OCI-LY7 (cell line): Measurements from ENCODE around the gene S1PR5. TPM values are rescaled to one million over a fixed set of nuclear protein-coding genes. Genes with fewer than 3 reads are reported as not detected.
A peak's percentile ranks its signal among the peaks of the same experiment; 100 is the strongest.
"Not testable (repeated sequence)": the region's sequence is repeated elsewhere in the genome, so short reads cannot be mapped to it uniquely, and the experiment has no call there.

ENCODE experiments used
- BruUV-seq: library from RNA; stranded (reverse); fragments of 400-500 nt; replicated peaks from 2 replicates; lab custom pipeline; 2021; lab: Mats Ljungman, UMichigan
- CTCF ChIA-PET: fragments of 300-600 bp; sonication (Branson Sonifier 250); formaldehyde crosslinking; loops from one replicate; lab custom pipeline; 2022; ENCODE audit warnings: antibody characterized with exemption; ENCODE audit not compliant: unreplicated experiment; lab: Charles Lee
- POLR2A ChIA-PET: fragments of 300-600 bp; sonication (Branson Sonifier 250); formaldehyde crosslinking; loops from one replicate; lab custom pipeline; 2022; ENCODE audit warnings: antibody characterized with exemption; lab: Charles Lee
- DNase-seq: peaks from one replicate; pipeline ENCODE4 v3.0.0-alpha.2; 2015; ENCODE audit warnings: low spot score
- H2AFZ ChIP-seq: fragments of 200-600 bp; sonication (generic), shearing (Covaris generic); 2 replicates; pipeline ENCODE4 v1.6.1; 2014; ENCODE audit warnings: mild to moderate bottlenecking, antibody characterized with exemption, low read length, moderate library complexity
- H3K27ac ChIP-seq: fragments of 200-600 bp; sonication (generic); 2 replicates; pipeline ENCODE4 v1.5.1; 2014; ENCODE audit warnings: mixed run types, low read depth, mild to moderate bottlenecking, moderate library complexity, low read length, inconsistent platforms; ENCODE audit not compliant: poor library complexity, severe bottlenecking
- H3K36me3 ChIP-seq: fragments of 200-600 bp; sonication (generic); 2 replicates; pipeline ENCODE4 v1.6.1; 2014; ENCODE audit warnings: mild to moderate bottlenecking, antibody characterized with exemption, low read length, moderate library complexity, mixed read lengths; ENCODE audit not compliant: insufficient read depth
- H3K4me1 ChIP-seq: fragments of 200-600 bp; sonication (generic); 2 replicates; pipeline ENCODE4 v1.5.1; 2014; ENCODE audit warnings: mild to moderate bottlenecking, low read length; ENCODE audit not compliant: insufficient read depth, poor library complexity, severe bottlenecking
- H3K4me2 ChIP-seq: fragments of 200-600 bp; sonication (generic); 2 replicates; pipeline ENCODE4 v1.6.1; 2014; ENCODE audit warnings: mild to moderate bottlenecking, low read length
- H3K4me3 ChIP-seq: fragments of 200-600 bp; sonication (generic); 2 replicates; pipeline ENCODE4 v1.5.1; 2014; ENCODE audit warnings: mild to moderate bottlenecking, low read depth, low read length; ENCODE audit not compliant: poor library complexity, severe bottlenecking
- H3K79me2 ChIP-seq: fragments of 200-600 bp; sonication (generic); 2 replicates; pipeline ENCODE4 v1.6.1; 2016; ENCODE audit warnings: low read depth, mild to moderate bottlenecking, low read length, moderate library complexity, mixed read lengths; ENCODE audit not compliant: insufficient read depth
- H3K9me2 ChIP-seq: fragments of 200-600 bp; sonication (generic); 2 replicates; pipeline ENCODE4 v1.6.1; 2016; ENCODE audit warnings: mild to moderate bottlenecking, low read length, mixed read lengths; ENCODE audit not compliant: insufficient read depth
- H3K9me3 ChIP-seq: fragments of 200-600 bp; sonication (generic); 2 replicates; pipeline ENCODE4 v1.6.1; 2014; ENCODE audit warnings: mild to moderate bottlenecking, mixed run types, low read length, mixed read lengths
- H4K20me1 ChIP-seq: fragments of 200-600 bp; sonication (generic); 2 replicates; pipeline ENCODE4 v1.6.1; 2014; ENCODE audit warnings: mild to moderate bottlenecking, antibody characterized with exemption, low read length, moderate library complexity, mixed read lengths; ENCODE audit not compliant: insufficient read depth
- EZH2phosphoT487 ChIP-seq: fragments of 200-600 bp; sonication (generic); IDR thresholded peaks from 2 replicates; pipeline ENCODE4 v1.6.1; 2018; ENCODE audit warnings: low read depth, borderline replicate concordance, mild to moderate bottlenecking, mixed run types, antibody characterized with exemption, low read length, moderate library complexity, mixed read lengths
- intact Hi-C: fragments of 100-400 bp; cut with micrococcal nuclease; formaldehyde crosslinking; loops from one replicate; pipeline ENCODE4 v1.10.0; 2022; ENCODE audit not compliant: unreplicated experiment
- total RNA-seq, 2 experiments: library from RNA; depleted of rRNA in 1 of 2; stranded (reverse); fragments of >200 nt in 1 of 2; shearing (Covaris generic) in 1 of 2; gene quantifications; 2 replicates each; pipeline ENCODE4 v1.2.3, GENCODE V29; 2014 to 2022
- TF ChIP-seq, protein P1 (sequence below): fragments of 200-600 bp; sonication (generic); conservative IDR thresholded peaks from 2 replicates; pipeline ENCODE4 v1.5.1; 2014; ENCODE audit warnings: mild to moderate bottlenecking, antibody characterized with exemption, low read length, moderate library complexity, mixed read lengths

S1PR5 gene
- total RNA-seq, 2 experiments from 2014 or later = not detected

DNA sequence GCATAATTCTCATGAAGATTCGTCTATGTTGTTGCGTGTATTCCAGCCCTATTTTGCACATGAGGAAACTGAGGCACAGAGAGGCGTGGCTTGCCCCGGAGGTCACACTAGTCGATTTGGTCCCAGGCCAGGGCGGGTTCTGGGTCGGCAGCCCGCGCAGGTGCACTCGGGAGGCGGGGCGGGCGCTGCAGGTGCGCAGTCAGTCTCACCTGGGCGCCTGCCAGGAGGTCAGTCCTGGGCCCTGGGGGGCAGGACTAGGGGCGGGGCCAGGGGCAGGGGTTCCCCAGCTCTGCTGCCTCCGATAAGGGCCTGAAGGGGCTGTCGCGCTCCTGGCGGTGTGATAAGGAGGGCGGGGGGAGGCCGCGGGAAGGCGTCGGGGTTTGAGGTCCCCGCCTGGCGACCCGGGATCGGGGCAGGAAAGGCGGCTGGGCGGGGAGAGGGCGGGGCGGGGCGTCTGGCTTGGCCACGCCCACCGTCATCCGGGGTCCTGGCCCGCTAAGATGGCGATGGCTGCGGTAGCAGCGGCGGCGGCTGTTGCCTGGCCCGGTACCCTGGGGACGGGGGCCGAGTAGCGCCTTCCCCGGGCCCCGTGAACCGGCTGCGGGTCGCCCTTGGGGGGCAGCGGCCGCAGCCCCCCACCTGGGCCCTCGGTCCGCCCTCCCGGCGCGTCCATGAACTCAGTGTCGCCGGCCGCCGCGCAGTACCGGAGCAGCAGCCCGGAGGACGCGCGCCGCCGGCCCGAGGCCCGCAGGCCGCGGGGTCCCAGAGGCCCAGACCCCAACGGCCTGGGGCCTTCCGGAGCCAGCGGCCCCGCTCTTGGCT is 26.4 kb upstream of the S1PR5 start, which contains the start of gene ATG4D:
Gene ATG4D (plus strand): TSS at position 485 of the 822 bp plus-strand sequence. CDS start 187 bp downstream, at position 672.
- H3K4me3 ChIP-seq = peak within 1 kb of the TSS; percentile 96
- CTCF ChIA-PET = no interaction called here
- BruUV-seq = no TSS peak
- peaks cover 12% of the 10 kb centered on the region; the same call in 1 of the 2 replicates for H3K79me2 ChIP-seq
- H2AFZ ChIP-seq = peak within 1 kb of the TSS; percentile 66
- H3K4me1 ChIP-seq = peaks cover 17% of the 10 kb centered on the region
- peak within 1 kb of the TSS; percentile 35 for H3K27ac ChIP-seq
- H4K20me1 ChIP-seq = no peaks in the 10 kb centered on the region
- intact Hi-C loops = no loop called here
- H3K36me3 ChIP-seq = peaks cover 14% of the 10 kb centered on the region
- H3K9me2 ChIP-seq = no peaks in the 10 kb centered on the region
- peak; percentile 83 for DNase-seq
- POLR2A ChIA-PET = interaction anchor here (0.6 to 1.3 kb wide), 5 partner anchors 8 to 126 kb away, joined by 3 to 5 read pairs (median 4); no protein-coding TSS in a partner anchor
- no peaks in the 10 kb centered on the region for H3K9me3 ChIP-seq
- H3K4me2 ChIP-seq = peak within 1 kb of the TSS; percentile 86
- TF ChIP-seq, protein P1, sequence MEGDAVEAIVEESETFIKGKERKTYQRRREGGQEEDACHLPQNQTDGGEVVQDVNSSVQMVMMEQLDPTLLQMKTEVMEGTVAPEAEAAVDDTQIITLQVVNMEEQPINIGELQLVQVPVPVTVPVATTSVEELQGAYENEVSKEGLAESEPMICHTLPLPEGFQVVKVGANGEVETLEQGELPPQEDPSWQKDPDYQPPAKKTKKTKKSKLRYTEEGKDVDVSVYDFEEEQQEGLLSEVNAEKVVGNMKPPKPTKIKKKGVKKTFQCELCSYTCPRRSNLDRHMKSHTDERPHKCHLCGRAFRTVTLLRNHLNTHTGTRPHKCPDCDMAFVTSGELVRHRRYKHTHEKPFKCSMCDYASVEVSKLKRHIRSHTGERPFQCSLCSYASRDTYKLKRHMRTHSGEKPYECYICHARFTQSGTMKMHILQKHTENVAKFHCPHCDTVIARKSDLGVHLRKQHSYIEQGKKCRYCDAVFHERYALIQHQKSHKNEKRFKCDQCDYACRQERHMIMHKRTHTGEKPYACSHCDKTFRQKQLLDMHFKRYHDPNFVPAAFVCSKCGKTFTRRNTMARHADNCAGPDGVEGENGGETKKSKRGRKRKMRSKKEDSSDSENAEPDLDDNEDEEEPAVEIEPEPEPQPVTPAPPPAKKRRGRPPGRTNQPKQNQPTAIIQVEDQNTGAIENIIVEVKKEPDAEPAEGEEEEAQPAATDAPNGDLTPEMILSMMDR = no peak
- TF ChIP-seq EZH2phosphoT487 = no peak

DNA sequence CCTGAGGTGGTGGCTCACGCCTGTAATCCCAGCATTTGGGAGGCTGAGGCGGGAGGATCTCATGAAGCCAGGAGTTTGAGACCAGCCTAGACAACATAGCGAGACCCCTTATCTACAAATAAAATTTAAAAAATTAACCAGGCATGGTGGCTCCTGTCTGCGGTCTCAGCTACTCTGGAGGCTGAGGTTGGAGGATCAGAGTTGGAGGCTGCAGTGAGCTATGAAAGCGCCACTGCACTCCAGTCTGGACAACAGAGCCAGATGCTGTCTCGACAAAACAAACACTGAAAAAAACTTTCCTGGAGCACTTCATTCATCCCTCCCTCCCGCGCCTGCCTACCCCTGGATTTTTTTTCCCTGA is 25.8 kb upstream of the S1PR5 start:
- POLR2A ChIA-PET = interaction anchor here (0.6 to 1.3 kb wide), 5 partner anchors 7 to 125 kb away, joined by 3 to 5 read pairs (median 4); no protein-coding TSS in a partner anchor

DNA sequence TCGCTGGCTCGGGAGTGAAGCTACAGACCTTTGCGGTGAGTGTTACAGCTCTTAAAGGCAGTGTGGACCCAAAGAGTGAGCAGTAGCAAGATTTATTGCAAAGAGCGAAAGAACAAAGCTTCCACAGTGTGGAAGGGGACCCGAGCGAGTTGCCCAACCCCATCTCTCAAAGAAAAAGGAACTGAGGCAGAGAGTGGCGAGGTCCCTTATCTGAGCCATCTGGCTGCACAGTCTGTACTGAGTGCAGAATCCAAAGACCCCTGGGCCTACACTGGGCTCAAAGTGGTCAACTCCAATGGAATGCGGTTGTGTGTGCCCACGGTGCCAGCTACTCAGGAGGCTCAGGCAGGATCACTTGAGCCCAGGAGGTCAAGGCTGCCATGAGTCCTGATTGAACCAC is 21.8 kb upstream of the S1PR5 start:
- BruUV-seq, H3K79me2 ChIP-seq, H2AFZ ChIP-seq, CTCF ChIA-PET, intact Hi-C loops, H3K4me2 ChIP-seq, H3K4me1 ChIP-seq, H3K4me3 ChIP-seq, H3K9me3 ChIP-seq, DNase-seq, H3K36me3 ChIP-seq, H4K20me1 ChIP-seq, H3K9me2 ChIP-seq, H3K27ac ChIP-seq: not testable (repeated sequence)
- POLR2A ChIA-PET = interaction anchor here (0.6 kb wide), 1 partner anchor 12 kb away, joined by 4 read pairs; no protein-coding TSS in a partner anchor

More for the DNA sequence above, 25.8 kb upstream of the S1PR5 start:
- intact Hi-C loops = no loop called here
- H3K4me2 ChIP-seq = peak overlapping the region; percentile 86
- no peak overlapping the region for H3K27ac ChIP-seq
- no peaks in the 10 kb centered on the region for H4K20me1 ChIP-seq
- peak overlapping the region; percentile 96 for H3K4me3 ChIP-seq
- BruUV-seq = no TSS peak
- peak; percentile 22 for DNase-seq
- H3K79me2 ChIP-seq = peaks cover 12% of the 10 kb centered on the region; the same call in 1 of the 2 replicates
- TF ChIP-seq, protein P1 = no peak
- no peak for TF ChIP-seq EZH2phosphoT487
- no peaks in the 10 kb centered on the region for H3K9me2 ChIP-seq
- peak overlapping the region; percentile 66; the same call in 1 of the 2 replicates for H2AFZ ChIP-seq
- peaks cover 17% of the 10 kb centered on the region for H3K4me1 ChIP-seq
- H3K36me3 ChIP-seq = peaks cover 8% of the 10 kb centered on the region
- H3K9me3 ChIP-seq = no peaks in the 10 kb centered on the region
- CTCF ChIA-PET = no interaction called here
